ENCODE measurements around the gene REV3L. TPM values are rescaled to one million over a fixed set of nuclear protein-coding genes. Genes with fewer than 3 reads are reported as not detected.

REV3L gene
- total and polyA plus RNA-seq, 2 donors (not counting 3 experiments of a cell fraction or from before 2014, with no cell fraction given), result 6.0 to 22.7 TPM

GRCh38 chr6:111480988-111481822 lies 1.8 kb downstream of the REV3L start:
- H3K9me3 ChIP-seq (replicated peaks; ENCODE audit: control insufficient read depth, insufficient read depth, low read length), result no peaks in the 10 kb centered on the region
- H3K27me3 ChIP-seq (ENCODE audit: control insufficient read depth in 2 of 2, insufficient read depth in 2 of 2, low read length in 2 of 2), result no peaks in the 10 kb centered on the region
- no peaks in the 10 kb centered on the region for H3K9me1 ChIP-seq (replicated peaks; ENCODE audit: control insufficient read depth, extremely low read depth, insufficient read depth, low read length)
- CTCF ChIA-PET, result interaction anchor here (1.0 to 1.6 kb wide), 4 partner anchors 32 to 222 kb away, joined by 4 to 7 read pairs (median 6); a partner anchor contains a TSS
- dilution Hi-C loops (cut with MboI; ENCODE audit: extremely low pct_ligation_motif_present, low sequenced_read_pairs) (no loop called here), intact Hi-C loops (cut with micrococcal nuclease) (loop anchor here (5.0 kb wide), 3 partner anchors 179 to 391 kb away; partner anchors contain the start of gene FYN)
- H3K4me2 ChIP-seq (ENCODE audit: insufficient read depth, low read length), result peak overlapping the region; percentile 79
- H3K9ac ChIP-seq (replicated peaks; ENCODE audit: extremely low read depth, insufficient read depth, low read length), result peak overlapping the region; percentile 96
- peaks cover 63% of the 10 kb centered on the region for H3K79me2 ChIP-seq (ENCODE audit: control insufficient read depth, insufficient read depth, low read length)
- H3K4me3 ChIP-seq (replicated peaks in 1 of 3; ENCODE audit: insufficient read depth in 1 of 3, low read depth in 1 of 3, low read length in 3 of 3), result peak overlapping the region in 2 of 3 experiments; percentile 62 to 80
- TSS peak; percentile 25 for BruUV-seq (replicated peaks)
- DNase-seq (ENCODE audit: low read depth, low spot score), result peak; percentile 36
- no peak overlapping the region for H3K27ac ChIP-seq (ENCODE audit: insufficient read depth, low read depth, low read length)
- FAIRE-seq, result no peak
- no peak overlapping the region for H2AFZ ChIP-seq (ENCODE audit: low read depth, low read length)
- peaks cover 39% of the 10 kb centered on the region for H3K4me1 ChIP-seq (ENCODE audit: control insufficient read depth, extremely low read depth, insufficient read depth, low read length)
- POLR2A ChIA-PET, result no interaction called here
- no peaks in the 10 kb centered on the region for H3K36me3 ChIP-seq (ENCODE audit: control insufficient read depth in 2 of 2, extremely low read depth in 1 of 2, insufficient read depth in 2 of 2, low read length in 2 of 2)
- no peaks in the 10 kb centered on the region for H4K20me1 ChIP-seq (replicated peaks; ENCODE audit: control insufficient read depth, extremely low read depth, insufficient read depth, low read length)
- TF ChIP-seq EZH2 (IDR thresholded peaks at IDR 0.05; ENCODE audit: borderline replicate concordance, low read depth, low read length, severe bottlenecking), result no peak
- no peak for TF ChIP-seq FOS (IDR thresholded peaks at IDR 0.05; ENCODE audit: borderline replicate concordance, insufficient read depth, low read length)
- no peak for TF ChIP-seq MAX (IDR thresholded peaks at IDR 0.05; ENCODE audit: insufficient read depth, insufficient read length)
- TF ChIP-seq POLR2AphosphoS5 (IDR thresholded peaks at IDR 0.05; ENCODE audit: insufficient read depth, low read depth, low read length), result no peak
- TF ChIP-seq MYC (IDR thresholded peaks at IDR 0.05; ENCODE audit: low read depth, low read length), result no peak
- no peak for TF ChIP-seq POLR2A (IDR thresholded peaks at IDR 0.05; ENCODE audit: low read depth, low read length)
- TF ChIP-seq, protein P1, sequence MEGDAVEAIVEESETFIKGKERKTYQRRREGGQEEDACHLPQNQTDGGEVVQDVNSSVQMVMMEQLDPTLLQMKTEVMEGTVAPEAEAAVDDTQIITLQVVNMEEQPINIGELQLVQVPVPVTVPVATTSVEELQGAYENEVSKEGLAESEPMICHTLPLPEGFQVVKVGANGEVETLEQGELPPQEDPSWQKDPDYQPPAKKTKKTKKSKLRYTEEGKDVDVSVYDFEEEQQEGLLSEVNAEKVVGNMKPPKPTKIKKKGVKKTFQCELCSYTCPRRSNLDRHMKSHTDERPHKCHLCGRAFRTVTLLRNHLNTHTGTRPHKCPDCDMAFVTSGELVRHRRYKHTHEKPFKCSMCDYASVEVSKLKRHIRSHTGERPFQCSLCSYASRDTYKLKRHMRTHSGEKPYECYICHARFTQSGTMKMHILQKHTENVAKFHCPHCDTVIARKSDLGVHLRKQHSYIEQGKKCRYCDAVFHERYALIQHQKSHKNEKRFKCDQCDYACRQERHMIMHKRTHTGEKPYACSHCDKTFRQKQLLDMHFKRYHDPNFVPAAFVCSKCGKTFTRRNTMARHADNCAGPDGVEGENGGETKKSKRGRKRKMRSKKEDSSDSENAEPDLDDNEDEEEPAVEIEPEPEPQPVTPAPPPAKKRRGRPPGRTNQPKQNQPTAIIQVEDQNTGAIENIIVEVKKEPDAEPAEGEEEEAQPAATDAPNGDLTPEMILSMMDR (IDR thresholded peaks at IDR 0.05; ENCODE audit: extremely low read depth in 1 of 2, insufficient read depth in 1 of 2, low read depth in 1 of 2, low read length in 2 of 2), result no peak
- TF ChIP-seq GATA2 (IDR thresholded peaks at IDR 0.05; ENCODE audit: insufficient read depth, insufficient read length, low read depth, low read length), result no peak
- TF ChIP-seq JUN (IDR thresholded peaks at IDR 0.05; ENCODE audit: borderline replicate concordance, insufficient read depth, insufficient read length, low read depth), result no peak

Data from endothelial cell of umbilical vein (primary cell).